GM18907 (cell line): Measurements from ENCODE around the gene MRPL37.

ENCODE experiments used
- ATAC-seq: cut with Tn5 transposase; IDR thresholded peaks from one replicate; pipeline ENCODE4 v1.9.1; 2021; ENCODE audit warnings: mild to moderate bottlenecking, moderate library complexity; ENCODE audit not compliant: unreplicated experiment

MRPL37 gene

DNA sequence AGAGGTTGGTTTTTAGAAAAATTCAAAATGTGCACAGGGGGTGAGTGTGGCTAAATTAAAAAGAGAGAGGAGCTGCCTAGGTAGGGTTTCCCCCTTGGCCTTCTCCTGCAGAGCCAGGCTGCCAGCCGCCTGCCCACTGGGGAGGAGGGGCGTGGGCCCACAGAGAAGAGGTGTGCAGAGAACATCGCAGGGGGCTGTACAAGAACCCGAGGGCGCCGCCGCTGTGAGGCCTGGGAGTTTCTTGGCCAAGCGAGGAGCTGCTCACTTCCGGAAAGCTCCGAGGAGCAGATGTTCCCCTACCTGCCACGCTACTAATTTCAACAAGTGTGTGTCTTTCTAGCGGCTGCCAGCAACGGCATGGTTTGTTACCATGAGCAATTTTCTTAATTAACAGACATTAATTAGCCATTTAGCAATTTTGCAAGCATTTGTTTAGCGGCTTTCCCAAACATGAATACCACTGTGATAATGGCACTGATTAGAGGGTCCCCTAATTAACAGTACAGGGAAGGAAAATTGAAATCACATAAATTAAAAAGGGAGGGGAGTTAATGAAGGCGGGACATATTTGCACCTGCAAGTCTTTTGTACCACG lies 59.7 kb downstream of the MRPL37 start:
- ATAC-seq, result no peak

DNA sequence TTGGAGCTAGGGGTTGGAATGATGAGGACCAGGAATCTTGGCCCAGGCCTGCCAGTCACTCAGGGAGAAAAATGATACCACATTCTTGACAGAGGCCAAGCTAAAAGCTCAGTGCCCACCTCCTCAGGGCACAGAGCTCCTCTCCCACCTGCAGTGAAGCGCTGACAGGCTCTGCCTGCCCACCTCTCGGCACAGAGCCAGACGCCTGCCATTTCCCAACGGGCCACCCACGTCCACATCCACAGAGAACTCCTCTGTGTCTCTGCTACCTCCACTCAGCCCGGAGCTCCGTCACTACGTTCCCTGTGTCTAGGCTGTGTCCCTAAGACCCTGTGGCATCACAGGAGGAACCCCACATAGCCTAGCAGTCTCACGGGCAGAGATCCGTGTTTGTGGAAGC lies 60.8 kb downstream of the MRPL37 start:
- no peak for ATAC-seq

DNA sequence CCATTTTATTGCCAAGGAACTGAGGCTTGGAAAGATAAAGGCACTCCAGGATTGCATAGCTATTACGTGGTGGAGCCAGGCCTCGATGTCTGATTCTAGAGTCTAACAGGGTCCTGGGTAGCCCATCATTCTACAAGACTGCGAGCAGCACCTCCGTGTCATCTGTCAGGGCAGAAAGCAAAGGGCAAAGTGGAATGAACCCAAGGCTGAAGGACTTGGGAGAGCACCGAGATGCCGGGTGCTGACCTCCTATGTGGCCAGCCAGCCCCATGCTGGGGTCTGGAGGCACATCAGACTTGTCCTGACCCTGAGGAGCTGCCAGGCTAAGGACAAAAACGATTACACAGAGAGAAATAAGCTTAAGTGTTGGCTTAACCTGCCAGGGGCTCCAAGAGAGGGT lies 62.3 kb downstream of the MRPL37 start:
- ATAC-seq, result no peak

DNA sequence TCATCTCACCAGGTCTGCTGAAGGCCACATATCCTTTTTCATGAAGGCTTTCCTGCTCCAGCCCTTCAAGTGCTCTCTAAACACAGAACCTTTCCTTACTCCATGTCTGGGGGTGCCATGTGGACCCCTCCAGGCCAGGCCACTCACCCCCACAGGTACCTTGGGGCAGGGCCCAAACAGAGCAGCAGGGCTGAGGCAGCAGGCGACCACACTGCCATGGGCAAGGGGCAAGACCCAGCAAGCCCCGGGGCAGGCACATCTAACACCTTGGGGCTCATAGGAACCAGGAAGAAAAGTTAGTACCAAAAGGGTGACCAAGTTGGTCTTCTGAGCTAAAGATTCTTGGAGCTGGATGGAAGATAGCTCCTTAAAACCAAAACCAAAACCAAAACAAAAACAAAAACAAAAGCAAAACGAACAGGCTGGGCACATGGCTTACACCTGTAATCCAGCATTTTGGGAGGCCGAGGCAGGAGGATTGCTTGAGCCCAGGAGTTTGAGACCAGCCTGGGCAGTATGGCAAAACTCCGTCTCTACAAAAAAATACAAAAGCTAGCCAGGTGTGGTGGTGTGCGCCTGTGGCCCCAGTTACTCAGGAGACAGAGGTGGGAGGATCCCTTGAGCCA lies 63.7 kb downstream of the MRPL37 start:
- ATAC-seq, result no peak

DNA sequence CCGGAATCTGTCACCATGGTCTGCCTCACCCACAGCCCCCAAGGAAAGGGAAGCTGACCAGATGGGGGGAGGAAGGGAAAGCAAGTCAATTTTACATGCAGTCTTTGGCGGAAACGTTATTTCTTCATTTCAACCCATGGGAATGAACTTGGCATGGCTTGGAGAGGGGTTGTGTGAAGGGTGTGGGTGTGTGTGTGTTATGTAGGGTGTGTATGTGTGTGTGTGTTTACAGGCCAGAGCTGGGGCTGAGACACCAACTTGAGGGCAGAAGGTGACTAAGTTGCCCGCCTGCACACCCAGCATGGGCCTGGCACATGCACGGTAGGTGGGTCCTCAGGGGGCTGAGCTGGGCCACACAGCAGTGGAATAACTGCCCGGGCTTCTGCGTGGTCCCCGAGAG lies 65.2 kb downstream of the MRPL37 start:
- ATAC-seq, result no peak

DNA sequence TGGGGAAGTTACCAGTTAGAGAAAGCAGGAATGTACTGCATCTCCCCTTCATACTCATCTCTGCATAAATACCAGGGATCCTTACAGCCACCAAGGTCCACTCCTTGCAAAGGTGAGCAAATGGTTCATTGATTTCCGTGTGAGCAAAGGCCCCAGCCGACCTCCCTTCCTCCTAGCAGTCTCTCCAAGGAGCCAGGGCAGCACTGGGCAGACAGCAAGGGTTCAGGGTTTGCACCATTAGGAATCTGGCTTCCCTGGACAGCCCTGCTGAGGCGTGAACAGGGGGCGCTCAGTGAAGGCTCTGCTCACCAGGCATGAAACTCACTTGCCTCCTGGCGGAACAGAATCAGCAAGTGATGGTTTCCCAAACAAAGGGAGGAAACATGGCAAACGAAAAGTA lies 65.7 kb downstream of the MRPL37 start:
- no peak for ATAC-seq

DNA sequence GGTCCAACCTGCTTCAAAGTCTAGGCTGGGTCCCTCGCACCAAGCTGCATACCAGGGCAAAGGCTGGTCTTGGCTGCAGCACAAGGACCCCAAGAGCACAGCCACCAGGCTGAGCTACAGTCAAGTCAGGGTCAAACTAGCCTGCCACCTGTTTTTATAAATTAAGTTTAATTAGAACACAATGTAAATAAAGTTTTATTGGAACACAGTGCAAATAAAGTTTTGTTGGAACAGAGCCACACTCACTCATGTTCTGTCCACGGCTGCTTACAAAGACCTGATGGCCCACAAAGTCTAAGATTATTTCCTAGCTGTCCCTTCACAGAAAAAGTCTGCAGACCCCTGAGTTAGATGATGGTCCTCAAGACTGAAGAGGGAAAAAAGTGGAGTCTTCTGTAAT lies 66.2 kb downstream of the MRPL37 start:
- ATAC-seq, result no peak

DNA sequence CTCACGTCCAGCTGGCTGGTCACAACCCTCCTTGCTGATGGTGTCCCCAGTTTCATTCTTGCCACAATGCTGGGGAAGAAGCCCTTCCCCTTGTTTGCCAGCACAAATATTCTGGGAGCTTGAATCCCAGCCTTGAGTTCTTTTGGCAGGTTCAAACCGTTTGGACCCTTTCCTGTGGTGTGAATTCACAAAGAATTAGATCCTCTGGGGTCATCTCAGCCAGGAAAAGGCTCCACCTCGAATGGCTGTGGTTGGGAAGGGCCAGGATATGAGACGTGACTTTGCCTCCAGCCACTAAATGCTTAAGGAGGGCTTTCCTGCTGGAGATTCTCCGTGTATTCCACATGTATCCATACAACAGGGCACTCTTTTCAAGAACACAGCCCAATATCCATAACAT lies 66.9 kb downstream of the MRPL37 start:
- ATAC-seq, result no peak
